ENCODE measurements around the gene TMC3.
A peak's percentile ranks its signal among the peaks of the same experiment; 100 is the strongest.

The TMC3 gene

DNA sequence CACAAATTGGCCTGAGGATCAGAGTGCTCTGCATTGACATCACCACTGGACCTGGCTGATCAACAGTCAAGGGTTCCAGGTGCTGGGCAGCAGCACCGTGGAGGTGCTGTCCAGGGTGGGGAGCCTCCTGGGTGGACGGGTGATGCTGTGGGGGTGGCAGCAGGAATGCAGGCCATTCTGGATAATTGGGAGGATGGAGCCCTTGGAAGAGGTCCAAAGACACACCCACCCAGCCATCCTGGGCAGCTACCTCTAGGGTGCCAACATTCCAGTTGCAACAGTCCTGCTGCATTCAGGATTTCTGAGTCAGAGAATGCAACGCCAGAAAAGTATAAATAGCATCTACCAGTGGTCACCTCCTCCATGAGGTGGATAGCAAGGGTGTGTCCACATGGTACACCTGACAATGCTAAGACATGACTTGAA is 76.9 kb downstream of the TMC3 start:
- peak; percentile 59 for DNase-seq (ENCODE audit: low read depth)
- TF ChIP-seq, protein P1, sequence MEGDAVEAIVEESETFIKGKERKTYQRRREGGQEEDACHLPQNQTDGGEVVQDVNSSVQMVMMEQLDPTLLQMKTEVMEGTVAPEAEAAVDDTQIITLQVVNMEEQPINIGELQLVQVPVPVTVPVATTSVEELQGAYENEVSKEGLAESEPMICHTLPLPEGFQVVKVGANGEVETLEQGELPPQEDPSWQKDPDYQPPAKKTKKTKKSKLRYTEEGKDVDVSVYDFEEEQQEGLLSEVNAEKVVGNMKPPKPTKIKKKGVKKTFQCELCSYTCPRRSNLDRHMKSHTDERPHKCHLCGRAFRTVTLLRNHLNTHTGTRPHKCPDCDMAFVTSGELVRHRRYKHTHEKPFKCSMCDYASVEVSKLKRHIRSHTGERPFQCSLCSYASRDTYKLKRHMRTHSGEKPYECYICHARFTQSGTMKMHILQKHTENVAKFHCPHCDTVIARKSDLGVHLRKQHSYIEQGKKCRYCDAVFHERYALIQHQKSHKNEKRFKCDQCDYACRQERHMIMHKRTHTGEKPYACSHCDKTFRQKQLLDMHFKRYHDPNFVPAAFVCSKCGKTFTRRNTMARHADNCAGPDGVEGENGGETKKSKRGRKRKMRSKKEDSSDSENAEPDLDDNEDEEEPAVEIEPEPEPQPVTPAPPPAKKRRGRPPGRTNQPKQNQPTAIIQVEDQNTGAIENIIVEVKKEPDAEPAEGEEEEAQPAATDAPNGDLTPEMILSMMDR (IDR thresholded peaks at IDR 0.05; ENCODE audit: low read length, missing control alignments), result no peak
- no peak overlapping the region for H3K4me3 ChIP-seq (replicated peaks; ENCODE audit: low read depth, low read length)

DNA sequence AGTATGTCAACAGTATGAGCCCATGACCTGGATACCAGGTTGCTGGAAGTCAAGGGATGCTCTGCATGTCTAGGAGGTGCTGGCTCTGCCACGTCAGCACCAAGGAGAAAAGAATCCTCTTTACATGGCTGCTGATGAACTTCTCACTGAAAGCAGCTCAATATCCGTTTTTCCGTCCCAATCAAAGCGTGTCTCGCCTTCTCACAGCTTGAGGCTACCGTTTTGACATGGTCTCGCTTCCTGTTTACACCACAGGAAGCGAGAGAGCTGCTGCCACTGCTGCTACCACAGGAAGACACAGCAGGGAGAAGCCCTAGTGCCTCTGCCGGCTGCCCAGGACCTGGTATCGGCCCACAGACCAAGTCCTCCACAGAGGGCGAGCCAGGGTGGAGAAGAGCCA is 77.3 kb downstream of the TMC3 start:
- TF ChIP-seq, protein P1 (IDR thresholded peaks at IDR 0.05; ENCODE audit: low read length, missing control alignments), result no peak
- no peak overlapping the region for H3K4me3 ChIP-seq (replicated peaks; ENCODE audit: low read depth, low read length)
- DNase-seq (ENCODE audit: low read depth), result no peak

DNA sequence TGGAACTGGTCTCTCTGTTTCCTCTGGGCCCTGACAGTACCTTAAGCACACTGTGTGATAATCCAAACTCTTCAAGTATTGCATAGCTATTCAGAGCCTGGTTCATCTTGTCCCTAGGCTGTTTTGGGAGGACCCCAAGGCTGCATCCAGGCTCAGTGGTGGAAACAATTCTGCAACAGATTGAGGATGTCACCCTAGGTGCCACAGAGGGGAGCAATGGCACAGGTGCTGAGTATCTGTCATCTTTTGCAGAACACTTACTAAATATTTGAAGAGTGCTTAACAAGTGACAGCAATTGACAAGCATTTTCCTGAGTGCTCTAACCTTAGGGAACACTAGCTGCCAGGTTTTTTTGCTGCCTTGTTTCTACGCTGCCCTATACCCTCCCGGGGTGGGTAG is 77.8 kb downstream of the TMC3 start:
- TF ChIP-seq, protein P1 (IDR thresholded peaks at IDR 0.05; ENCODE audit: low read length, missing control alignments), result no peak
- no peak overlapping the region for H3K4me3 ChIP-seq (replicated peaks; ENCODE audit: low read depth, low read length)
- DNase-seq (ENCODE audit: low read depth), result no peak

DNA sequence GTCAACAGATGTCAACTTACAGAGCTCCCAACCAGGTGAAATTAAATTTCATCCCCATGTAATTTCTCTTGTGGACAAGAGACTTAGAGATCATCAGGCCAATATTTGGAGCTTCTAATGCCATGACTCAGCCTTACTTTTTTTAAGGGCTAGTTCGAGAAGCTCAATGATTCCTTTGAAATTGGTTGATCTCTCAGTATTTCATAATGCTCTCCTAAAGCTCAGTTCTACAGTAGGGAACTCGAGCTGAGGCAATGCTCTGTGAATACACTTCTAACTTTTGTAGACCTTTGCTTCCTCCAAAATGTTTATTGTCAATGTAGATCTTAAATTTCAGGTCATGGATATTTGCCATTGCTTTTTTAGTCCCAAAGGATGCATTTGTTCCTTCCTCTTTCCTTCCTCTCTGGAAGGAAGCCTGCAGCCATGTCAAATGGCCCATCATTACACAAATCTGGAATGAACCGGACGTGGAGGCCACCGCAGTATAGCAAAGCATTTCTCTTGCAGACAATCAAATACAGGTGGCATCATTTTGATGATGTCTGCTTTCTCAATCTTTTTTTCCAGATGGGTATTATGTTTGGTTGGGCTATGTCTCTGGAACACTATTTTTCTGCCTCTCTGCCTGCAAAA is 78.4 kb downstream of the TMC3 start:
- DNase-seq (ENCODE audit: low read depth), result no peak
- H3K4me3 ChIP-seq (replicated peaks; ENCODE audit: low read depth, low read length), result no peak overlapping the region
- TF ChIP-seq, protein P1 (IDR thresholded peaks at IDR 0.05; ENCODE audit: low read length, missing control alignments), result no peak

DNA sequence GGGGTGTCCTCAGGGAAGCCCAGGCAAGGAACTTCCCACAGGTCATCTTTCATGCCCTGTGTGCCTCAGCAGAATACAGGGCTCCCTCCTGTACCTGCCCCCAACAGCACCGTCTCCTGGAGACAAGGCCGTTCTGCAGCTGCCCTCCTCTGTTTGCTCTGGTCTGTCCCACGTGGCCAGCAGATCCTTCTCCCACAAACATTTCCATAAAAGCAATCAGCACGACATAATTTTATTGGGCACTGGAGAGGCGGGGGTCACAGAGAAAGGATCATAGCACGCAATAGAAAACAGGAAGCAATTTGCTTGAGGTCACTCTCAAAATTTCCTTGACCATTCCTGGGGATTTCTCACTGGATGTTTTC is 79.5 kb downstream of the TMC3 start:
- TF ChIP-seq, protein P1 (IDR thresholded peaks at IDR 0.05; ENCODE audit: low read length, missing control alignments), result no peak
- H3K4me3 ChIP-seq (replicated peaks; ENCODE audit: low read depth, low read length), result no peak overlapping the region
- DNase-seq (ENCODE audit: low read depth), result no peak

DNA sequence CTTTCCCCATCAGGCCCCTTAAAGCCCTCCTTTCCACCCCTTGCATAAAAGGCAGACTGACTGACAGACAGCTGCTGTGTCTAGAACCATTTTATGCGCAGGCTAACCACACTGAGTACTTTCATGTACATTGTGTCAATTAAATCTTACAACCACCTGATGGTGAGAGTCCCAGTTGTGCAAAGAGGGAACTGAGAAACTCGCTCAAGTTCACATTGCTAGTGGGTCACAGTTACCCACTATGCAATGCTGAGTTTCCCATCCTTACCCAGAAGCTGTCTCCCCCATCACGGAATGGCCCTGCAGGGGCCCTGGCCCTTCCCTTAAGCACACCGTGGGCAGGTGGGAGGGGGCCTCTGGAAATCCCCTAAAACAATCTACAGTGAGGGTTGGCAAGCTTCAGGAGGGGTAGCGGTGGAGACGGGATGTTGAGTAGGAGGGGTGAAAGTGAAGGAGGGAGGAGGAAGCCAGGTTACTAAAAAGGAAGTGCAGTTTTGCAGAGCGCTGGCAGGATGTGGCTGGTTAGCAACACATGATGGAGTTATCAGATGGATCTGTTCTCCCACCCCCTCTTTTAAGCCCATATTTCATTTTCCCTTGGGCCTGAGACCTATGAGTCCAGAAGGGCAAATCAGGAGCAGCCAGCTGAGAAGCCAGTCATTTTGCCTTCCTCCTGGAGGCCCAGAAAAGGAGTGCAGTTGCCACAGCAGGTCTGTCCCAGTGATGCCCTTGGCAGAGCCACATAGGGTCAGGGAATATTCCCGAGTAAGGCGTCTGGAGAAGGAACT is 80.1 kb downstream of the TMC3 start:
- DNase-seq (ENCODE audit: low read depth), result no peak
- TF ChIP-seq, protein P1 (IDR thresholded peaks at IDR 0.05; ENCODE audit: low read length, missing control alignments), result no peak
- no peak overlapping the region for H3K4me3 ChIP-seq (replicated peaks; ENCODE audit: low read depth, low read length)
